ENCODE results near the gene MAGI1.

Gene MAGI1

GRCh38 chr3:65883613-65884012, 155.1 kb downstream of the MAGI1 start:
- H3K27me3 ChIP-seq (ENCODE audit: insufficient read depth, low read length, poor library complexity, severe bottlenecking): no peaks in the 10 kb centered on the region
- no peaks in the 10 kb centered on the region for H3F3A ChIP-seq (ENCODE audit: low read depth)
- no peak overlapping the region for H3K4me2 ChIP-seq (ENCODE audit: low read depth, low read length, poor library complexity, severe bottlenecking)
- TF ChIP-seq CTCF (conservative IDR thresholded peaks at IDR 0.05; ENCODE audit: low read length) (no peak), EZH2phosphoT487 (IDR thresholded peaks at IDR 0.05; ENCODE audit: borderline replicate concordance) (no peak)
- H2AFZ ChIP-seq (ENCODE audit: low read length): no peak overlapping the region
- no peaks in the 10 kb centered on the region for H3K9me3 ChIP-seq (ENCODE audit: insufficient read depth, low read depth, low read length)
- H4K20me1 ChIP-seq (ENCODE audit: insufficient read depth, low read length, poor library complexity, severe bottlenecking): no peaks in the 10 kb centered on the region
- H3K4me3 ChIP-seq (ENCODE audit: low read length, poor library complexity, severe bottlenecking): no peak overlapping the region
- no peaks in the 10 kb centered on the region for H3K36me3 ChIP-seq (ENCODE audit: insufficient read depth, low read length)
- H3K79me2 ChIP-seq (ENCODE audit: insufficient read depth, low read length): no peaks in the 10 kb centered on the region
- no peaks in the 10 kb centered on the region for H3K9me2 ChIP-seq (replicated peaks; ENCODE audit: low read depth, low read length)
- H3K9ac ChIP-seq (ENCODE audit: low read depth, low read length, poor library complexity, severe bottlenecking): no peak overlapping the region
- H3K4me1 ChIP-seq (ENCODE audit: insufficient read depth, low read length, poor library complexity, severe bottlenecking): peaks cover 22% of the 10 kb centered on the region

GRCh38 chr3:65880350-65880749, 158.4 kb downstream of the MAGI1 start:
- H4K20me1 ChIP-seq (ENCODE audit: insufficient read depth, low read length, poor library complexity, severe bottlenecking): no peaks in the 10 kb centered on the region

GRCh38 chr3:65879372-65879771, 159.3 kb downstream of the MAGI1 start:
- peaks cover 6% of the 10 kb centered on the region; the same call in 1 of the 2 replicates for H3F3A ChIP-seq (ENCODE audit: low read depth)
- H2AFZ ChIP-seq (ENCODE audit: low read length): no peak overlapping the region
- no peaks in the 10 kb centered on the region for H3K79me2 ChIP-seq (ENCODE audit: insufficient read depth, low read length)
- H4K20me1 ChIP-seq (ENCODE audit: insufficient read depth, low read length, poor library complexity, severe bottlenecking): no peaks in the 10 kb centered on the region
- peaks cover 34% of the 10 kb centered on the region for H3K4me1 ChIP-seq (ENCODE audit: insufficient read depth, low read length, poor library complexity, severe bottlenecking)
- no peak for TF ChIP-seq CTCF (conservative IDR thresholded peaks at IDR 0.05; ENCODE audit: low read length)
- TF ChIP-seq EZH2phosphoT487 (IDR thresholded peaks at IDR 0.05; ENCODE audit: borderline replicate concordance): no peak
- no peak overlapping the region for H3K4me2 ChIP-seq (ENCODE audit: low read depth, low read length, poor library complexity, severe bottlenecking)
- H3K4me3 ChIP-seq (ENCODE audit: low read length, poor library complexity, severe bottlenecking): no peak overlapping the region
- no peaks in the 10 kb centered on the region for H3K9me3 ChIP-seq (ENCODE audit: insufficient read depth, low read depth, low read length)
- H3K36me3 ChIP-seq (ENCODE audit: insufficient read depth, low read length): no peaks in the 10 kb centered on the region
- H3K9ac ChIP-seq (ENCODE audit: low read depth, low read length, poor library complexity, severe bottlenecking): no peak overlapping the region
- no peaks in the 10 kb centered on the region for H3K27me3 ChIP-seq (ENCODE audit: insufficient read depth, low read length, poor library complexity, severe bottlenecking)
- H3K9me2 ChIP-seq (replicated peaks; ENCODE audit: low read depth, low read length): no peaks in the 10 kb centered on the region

More at GRCh38 chr3:65880350-65880749, 158.4 kb downstream of the MAGI1 start:
- H3K9me2 ChIP-seq (replicated peaks; ENCODE audit: low read depth, low read length): no peaks in the 10 kb centered on the region
- H3K9ac ChIP-seq (ENCODE audit: low read depth, low read length, poor library complexity, severe bottlenecking): no peak overlapping the region
- peaks cover 4% of the 10 kb centered on the region; the same call in 1 of the 2 replicates for H3F3A ChIP-seq (ENCODE audit: low read depth)
- TF ChIP-seq CTCF (conservative IDR thresholded peaks at IDR 0.05; ENCODE audit: low read length) (no peak), EZH2phosphoT487 (IDR thresholded peaks at IDR 0.05; ENCODE audit: borderline replicate concordance) (no peak)
- no peaks in the 10 kb centered on the region for H3K9me3 ChIP-seq (ENCODE audit: insufficient read depth, low read depth, low read length)
- H3K36me3 ChIP-seq (ENCODE audit: insufficient read depth, low read length): no peaks in the 10 kb centered on the region
- no peak overlapping the region for H3K4me3 ChIP-seq (ENCODE audit: low read length, poor library complexity, severe bottlenecking)
- H3K27me3 ChIP-seq (ENCODE audit: insufficient read depth, low read length, poor library complexity, severe bottlenecking): no peaks in the 10 kb centered on the region
- no peak overlapping the region for H3K4me2 ChIP-seq (ENCODE audit: low read depth, low read length, poor library complexity, severe bottlenecking)
- H2AFZ ChIP-seq (ENCODE audit: low read length): no peak overlapping the region
- peaks cover 34% of the 10 kb centered on the region for H3K4me1 ChIP-seq (ENCODE audit: insufficient read depth, low read length, poor library complexity, severe bottlenecking)
- no peaks in the 10 kb centered on the region for H3K79me2 ChIP-seq (ENCODE audit: insufficient read depth, low read length)

All from Loucy (cell line).